ENCODE measurements around the gene XIRP2.

Gene XIRP2

GRCh38 chr2:167186465-167186864 is 298.2 kb downstream of the XIRP2 start:
- no peak overlapping the region for H3K27ac ChIP-seq (ENCODE audit: insufficient read depth, low read depth, low read length, poor library complexity, severe bottlenecking)
- H3K4me3 ChIP-seq (ENCODE audit: insufficient read depth, low read depth, low read length), result no peak overlapping the region
- H3K9me3 ChIP-seq (ENCODE audit: control insufficient read depth, low read length), result no peaks in the 10 kb centered on the region
- H3K27me3 ChIP-seq (ENCODE audit: control insufficient read depth, insufficient read depth, low read length, poor library complexity, severe bottlenecking), result no peaks in the 10 kb centered on the region
- H3K4me1 ChIP-seq (ENCODE audit: control insufficient read depth, insufficient read depth, low read length), result peaks cover 7% of the 10 kb centered on the region
- no peaks in the 10 kb centered on the region for H3K36me3 ChIP-seq (ENCODE audit: control insufficient read depth, insufficient read depth, low read length)
- WGBS, 2 experiments, result 94 to 95% methylated on average over 2 of the region's 2 CpGs

DNA sequence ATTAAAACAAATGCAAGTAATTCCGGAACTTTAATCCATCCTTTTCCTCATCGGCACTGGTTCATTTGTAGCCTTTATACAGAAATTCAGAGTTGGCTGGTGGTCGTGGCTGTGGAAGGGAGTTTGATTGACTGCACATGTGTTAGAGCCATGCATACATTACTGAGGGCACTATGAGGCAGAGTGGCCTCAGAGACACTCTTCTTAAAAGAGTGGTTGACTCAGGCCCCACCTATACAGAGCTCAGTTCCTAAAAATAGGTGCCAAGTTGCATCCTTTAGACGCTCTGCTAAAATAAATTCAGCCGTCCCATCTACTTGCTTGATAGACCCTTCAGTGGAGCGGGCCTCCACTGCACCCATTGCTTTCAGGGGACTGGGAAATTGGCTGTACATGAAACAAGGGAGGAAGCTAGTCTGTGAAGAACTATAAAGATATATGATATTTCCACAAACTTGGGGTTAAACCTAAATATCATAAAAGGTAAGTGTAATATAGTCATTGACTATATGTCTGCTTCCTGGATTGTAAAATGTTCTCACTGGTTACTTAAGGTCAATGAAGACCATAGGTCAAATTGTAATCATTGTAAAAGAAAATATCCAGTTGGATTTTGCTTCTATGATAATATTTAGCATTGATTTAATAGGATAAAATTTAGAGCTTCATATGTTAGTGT is 298.9 kb downstream of the XIRP2 start:
- H3K27me3 ChIP-seq (ENCODE audit: control insufficient read depth, insufficient read depth, low read length, poor library complexity, severe bottlenecking), result no peaks in the 10 kb centered on the region
- H3K4me1 ChIP-seq (ENCODE audit: control insufficient read depth, insufficient read depth, low read length), result peaks cover 7% of the 10 kb centered on the region
- H3K9me3 ChIP-seq (ENCODE audit: control insufficient read depth, low read length), result no peaks in the 10 kb centered on the region
- H3K4me3 ChIP-seq (ENCODE audit: insufficient read depth, low read depth, low read length), result no peak overlapping the region
- WGBS, 2 experiments, result 93% methylated on average over 6 of the region's 6 CpGs
- no peak overlapping the region for H3K27ac ChIP-seq (ENCODE audit: insufficient read depth, low read depth, low read length, poor library complexity, severe bottlenecking)
- no peaks in the 10 kb centered on the region for H3K36me3 ChIP-seq (ENCODE audit: control insufficient read depth, insufficient read depth, low read length)

DNA sequence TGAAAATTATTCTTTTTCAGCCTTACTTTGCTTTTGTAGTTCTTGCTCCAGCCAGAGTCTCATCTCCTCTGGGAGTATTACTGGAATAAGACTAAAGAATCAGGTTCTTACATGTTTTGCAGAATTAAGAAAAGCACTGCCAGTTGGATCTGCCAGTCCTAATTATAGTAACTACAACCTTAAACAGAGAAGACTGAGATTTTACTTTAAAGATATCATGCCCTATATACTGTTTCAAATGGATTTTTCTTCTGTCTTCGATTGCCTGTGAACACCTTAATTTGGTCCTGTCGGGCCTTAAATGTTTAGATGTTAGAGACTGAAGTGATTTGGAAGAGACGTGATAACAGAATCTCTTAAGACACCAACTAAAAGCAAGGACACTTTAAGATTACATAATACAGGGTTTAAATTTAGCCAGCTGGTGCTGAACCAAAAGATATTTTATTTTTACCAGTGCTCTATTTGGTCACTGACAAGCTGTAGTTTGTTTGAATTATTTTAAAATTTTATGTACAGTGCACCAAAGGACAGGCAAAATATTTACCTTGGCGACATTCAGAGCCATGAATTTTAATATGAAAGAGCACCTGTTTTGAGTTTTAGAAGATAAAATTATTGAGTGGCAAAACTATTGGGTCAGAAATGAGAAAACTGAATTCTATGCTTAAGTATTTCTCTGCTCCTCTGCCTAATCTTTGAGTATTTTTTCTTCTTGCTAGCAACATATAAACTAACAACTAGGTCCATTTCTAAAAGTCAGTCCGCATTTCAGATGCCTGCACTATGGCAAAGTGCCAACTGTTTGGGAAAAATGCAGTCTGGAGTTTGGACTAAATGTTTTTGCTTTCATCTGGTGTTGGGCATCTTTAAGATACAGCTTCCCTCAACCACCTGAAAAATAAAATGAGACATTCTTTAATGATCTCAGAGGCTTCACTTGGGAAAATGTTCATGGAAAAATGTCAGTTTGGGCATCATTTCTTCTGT is 300.0 kb downstream of the XIRP2 start:
- Histone ChIP-seq H3K9me3 (ENCODE audit: control insufficient read depth, low read length) (no peaks in the 10 kb centered on the region), H3K4me1 (ENCODE audit: control insufficient read depth, insufficient read depth, low read length) (peaks cover 7% of the 10 kb centered on the region), H3K4me3 (ENCODE audit: insufficient read depth, low read depth, low read length) (no peak overlapping the region), H3K27ac (ENCODE audit: insufficient read depth, low read depth, low read length, poor library complexity, severe bottlenecking) (no peak overlapping the region), H3K36me3 (ENCODE audit: control insufficient read depth, insufficient read depth, low read length) (no peaks in the 10 kb centered on the region), H3K27me3 (ENCODE audit: control insufficient read depth, insufficient read depth, low read length, poor library complexity, severe bottlenecking) (no peaks in the 10 kb centered on the region)
- 82 to 93% methylated on average over 3 to 5 of the region's 5 CpGs for WGBS, 2 experiments

GRCh38 chr2:167190053-167190452 is 301.8 kb downstream of the XIRP2 start:
- WGBS, 2 experiments, result 89 to 93% methylated on average over 2 to 3 of the region's 3 CpGs
- Histone ChIP-seq H3K27ac (ENCODE audit: insufficient read depth, low read depth, low read length, poor library complexity, severe bottlenecking) (no peak overlapping the region), H3K9me3 (ENCODE audit: control insufficient read depth, low read length) (no peaks in the 10 kb centered on the region), H3K4me3 (ENCODE audit: insufficient read depth, low read depth, low read length) (no peak overlapping the region), H3K4me1 (ENCODE audit: control insufficient read depth, insufficient read depth, low read length) (peaks cover 7% of the 10 kb centered on the region), H3K27me3 (ENCODE audit: control insufficient read depth, insufficient read depth, low read length, poor library complexity, severe bottlenecking) (no peaks in the 10 kb centered on the region), H3K36me3 (ENCODE audit: control insufficient read depth, insufficient read depth, low read length) (no peaks in the 10 kb centered on the region)

DNA sequence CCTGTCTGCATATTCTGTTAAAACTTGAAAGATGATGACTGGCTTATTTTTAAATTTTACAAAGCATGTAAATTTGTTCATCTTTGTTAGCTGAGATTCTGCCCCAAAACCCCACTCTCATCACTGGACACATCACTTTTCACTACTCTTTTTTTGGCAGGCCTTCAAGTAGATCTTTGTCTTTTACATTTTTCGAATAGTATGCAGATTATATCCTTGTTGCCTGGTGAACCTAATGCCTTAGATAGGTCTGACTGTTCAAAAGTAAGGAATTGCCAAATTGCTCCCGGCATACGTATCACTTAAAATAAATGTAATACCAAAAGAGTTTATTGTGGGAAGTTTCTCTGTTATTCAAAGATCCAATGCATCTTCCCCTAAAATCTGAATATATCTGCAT is 303.3 kb downstream of the XIRP2 start:
- peaks cover 6% of the 10 kb centered on the region for H3K4me1 ChIP-seq (ENCODE audit: control insufficient read depth, insufficient read depth, low read length)
- H3K27me3 ChIP-seq (ENCODE audit: control insufficient read depth, insufficient read depth, low read length, poor library complexity, severe bottlenecking), result no peaks in the 10 kb centered on the region
- no peak overlapping the region for H3K27ac ChIP-seq (ENCODE audit: insufficient read depth, low read depth, low read length, poor library complexity, severe bottlenecking)
- WGBS, 2 experiments, result 93 to 100% methylated on average over 1 to 3 of the region's 3 CpGs
- no peak overlapping the region for H3K4me3 ChIP-seq (ENCODE audit: insufficient read depth, low read depth, low read length)
- H3K9me3 ChIP-seq (ENCODE audit: control insufficient read depth, low read length), result no peaks in the 10 kb centered on the region
- no peaks in the 10 kb centered on the region for H3K36me3 ChIP-seq (ENCODE audit: control insufficient read depth, insufficient read depth, low read length)

DNA sequence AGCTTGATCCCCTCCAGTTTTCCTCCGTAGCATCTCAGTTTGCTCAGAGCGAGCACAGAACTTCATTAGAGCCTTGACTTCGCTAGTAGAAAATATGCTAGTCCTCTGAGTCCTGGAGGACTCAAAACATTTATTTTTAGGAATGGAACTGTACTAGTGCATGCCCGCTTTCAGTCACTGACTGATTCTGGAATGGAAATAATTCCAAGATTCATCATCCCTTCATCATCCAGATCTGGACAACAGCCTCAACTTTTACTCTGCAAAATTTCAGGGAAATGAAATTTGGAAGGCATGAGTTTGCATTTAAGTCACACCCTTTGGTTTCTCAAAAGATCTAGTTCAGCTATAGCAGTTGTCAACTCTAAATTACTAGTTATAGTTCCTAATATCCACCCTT is 304.6 kb downstream of the XIRP2 start:
- Histone ChIP-seq H3K9me3 (ENCODE audit: control insufficient read depth, low read length) (no peaks in the 10 kb centered on the region), H3K27me3 (ENCODE audit: control insufficient read depth, insufficient read depth, low read length, poor library complexity, severe bottlenecking) (no peaks in the 10 kb centered on the region), H3K4me1 (ENCODE audit: control insufficient read depth, insufficient read depth, low read length) (no peaks in the 10 kb centered on the region), H3K4me3 (ENCODE audit: insufficient read depth, low read depth, low read length) (no peak overlapping the region), H3K27ac (ENCODE audit: insufficient read depth, low read depth, low read length, poor library complexity, severe bottlenecking) (no peak overlapping the region), H3K36me3 (ENCODE audit: control insufficient read depth, insufficient read depth, low read length) (no peaks in the 10 kb centered on the region)
- WGBS, 2 experiments, result 92 to 97% methylated on average over 4 of the region's 4 CpGs

DNA sequence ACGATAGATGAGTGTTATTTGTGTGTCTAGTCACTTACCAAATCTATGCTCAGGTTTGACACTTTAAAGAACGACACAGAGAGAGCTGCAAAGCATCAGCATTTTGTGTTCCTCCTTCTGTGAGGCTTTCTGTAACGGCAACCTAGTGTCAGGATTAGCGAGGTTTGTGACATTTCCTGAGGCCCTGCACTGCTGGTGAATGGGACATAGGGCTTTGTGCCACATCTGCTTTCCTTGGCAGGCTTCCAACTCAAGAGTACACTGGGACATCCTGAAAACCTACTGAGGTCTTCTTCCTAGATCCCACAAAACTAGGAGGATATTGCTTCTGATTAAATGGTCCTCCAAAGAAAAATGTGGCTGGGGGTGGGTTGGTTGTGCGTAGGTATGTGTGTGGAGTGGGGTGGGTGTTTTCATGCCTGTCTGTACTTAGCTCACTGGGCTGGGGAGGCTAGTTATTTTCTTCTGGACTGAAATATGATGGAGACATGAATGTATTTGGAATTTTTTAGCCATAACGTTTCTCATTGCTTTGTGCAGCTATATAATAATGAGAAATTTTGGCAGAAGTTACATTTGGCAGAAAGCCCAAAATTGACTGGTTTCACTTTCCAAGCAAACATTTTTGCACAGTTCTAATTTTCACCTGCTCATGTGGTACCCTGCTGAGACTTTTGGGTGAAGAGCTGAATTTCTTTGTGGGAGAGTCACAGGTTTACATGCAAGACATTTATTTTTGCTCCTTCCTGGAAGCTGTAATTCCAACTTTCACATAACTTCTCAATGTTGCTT is 308.4 kb downstream of the XIRP2 start:
- Histone ChIP-seq H3K27me3 (ENCODE audit: control insufficient read depth, insufficient read depth, low read length, poor library complexity, severe bottlenecking) (no peaks in the 10 kb centered on the region), H3K4me3 (ENCODE audit: insufficient read depth, low read depth, low read length) (no peak overlapping the region), H3K36me3 (ENCODE audit: control insufficient read depth, insufficient read depth, low read length) (no peaks in the 10 kb centered on the region), H3K27ac (ENCODE audit: insufficient read depth, low read depth, low read length, poor library complexity, severe bottlenecking) (no peak overlapping the region), H3K4me1 (ENCODE audit: control insufficient read depth, insufficient read depth, low read length) (no peaks in the 10 kb centered on the region), H3K9me3 (ENCODE audit: control insufficient read depth, low read length) (no peaks in the 10 kb centered on the region)
- WGBS, 2 experiments, result 83 to 90% methylated on average over 6 of the region's 6 CpGs

DNA sequence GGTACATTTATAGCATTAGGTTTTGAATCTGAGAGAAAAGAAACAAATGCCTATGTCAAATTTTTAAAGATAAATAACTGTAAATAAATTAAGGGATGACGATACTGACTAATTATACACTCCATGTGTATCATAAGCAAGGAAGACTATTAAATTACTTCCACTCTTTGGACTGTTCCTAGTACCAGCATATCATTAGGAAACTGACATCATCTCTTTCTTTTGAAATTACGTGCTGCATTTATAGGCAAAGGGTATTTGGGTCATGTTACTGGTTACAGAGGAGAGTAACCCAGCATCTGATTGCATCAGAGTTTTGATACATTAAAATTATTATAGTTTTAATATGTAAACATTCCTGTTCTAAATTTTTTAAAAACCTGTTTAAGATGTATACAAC is 309.7 kb downstream of the XIRP2 start:
- 89 to 100% methylated on average over 1 of the region's 2 CpGs for WGBS, 2 experiments
- Histone ChIP-seq H3K4me1 (ENCODE audit: control insufficient read depth, insufficient read depth, low read length) (no peaks in the 10 kb centered on the region), H3K9me3 (ENCODE audit: control insufficient read depth, low read length) (no peaks in the 10 kb centered on the region), H3K27me3 (ENCODE audit: control insufficient read depth, insufficient read depth, low read length, poor library complexity, severe bottlenecking) (no peaks in the 10 kb centered on the region), H3K4me3 (ENCODE audit: insufficient read depth, low read depth, low read length) (no peak overlapping the region), H3K36me3 (ENCODE audit: control insufficient read depth, insufficient read depth, low read length) (no peaks in the 10 kb centered on the region), H3K27ac (ENCODE audit: insufficient read depth, low read depth, low read length, poor library complexity, severe bottlenecking) (no peak overlapping the region)

- no peaks in the 10 kb centered on the region for H3K9me3 ChIP-seq (ENCODE audit: control insufficient read depth, low read length)
- 83 to 100% methylated on average over 1 to 2 of the region's 2 CpGs for WGBS, 2 experiments
- no peaks in the 10 kb centered on the region for H3K27me3 ChIP-seq (ENCODE audit: control insufficient read depth, insufficient read depth, low read length, poor library complexity, severe bottlenecking)
- H3K36me3 ChIP-seq (ENCODE audit: control insufficient read depth, insufficient read depth, low read length), result no peaks in the 10 kb centered on the region
- H3K4me3 ChIP-seq (ENCODE audit: insufficient read depth, low read depth, low read length), result no peak overlapping the region
- no peak overlapping the region for H3K27ac ChIP-seq (ENCODE audit: insufficient read depth, low read depth, low read length, poor library complexity, severe bottlenecking)
- H3K4me1 ChIP-seq (ENCODE audit: control insufficient read depth, insufficient read depth, low read length), result no peaks in the 10 kb centered on the region
These were observed 310.3 kb downstream of the XIRP2 start for GRCh38 chr2:167198576-167198975.

DNA sequence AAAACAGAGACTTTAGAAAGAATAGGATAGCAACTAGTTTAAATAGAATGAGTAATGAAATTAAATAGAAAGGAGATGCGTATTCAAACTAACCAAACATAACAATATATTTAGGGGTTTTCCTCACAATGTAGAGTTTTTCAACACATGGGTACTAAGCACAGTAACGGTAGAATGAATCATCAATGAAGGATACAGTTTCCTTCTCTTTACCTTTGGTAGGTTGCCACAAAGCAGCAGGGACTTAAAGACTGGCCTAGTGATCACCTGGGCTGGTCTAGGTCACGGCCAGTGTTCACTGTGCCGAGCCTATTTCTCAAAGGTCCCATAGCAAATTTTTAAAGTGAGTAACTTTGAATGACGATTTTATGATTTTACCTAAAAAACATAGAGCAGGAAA is 311.7 kb downstream of the XIRP2 start:
- Histone ChIP-seq H3K27me3 (ENCODE audit: control insufficient read depth, insufficient read depth, low read length, poor library complexity, severe bottlenecking) (no peaks in the 10 kb centered on the region), H3K36me3 (ENCODE audit: control insufficient read depth, insufficient read depth, low read length) (no peaks in the 10 kb centered on the region), H3K4me3 (ENCODE audit: insufficient read depth, low read depth, low read length) (no peak overlapping the region), H3K4me1 (ENCODE audit: control insufficient read depth, insufficient read depth, low read length) (no peaks in the 10 kb centered on the region), H3K9me3 (ENCODE audit: control insufficient read depth, low read length) (no peaks in the 10 kb centered on the region), H3K27ac (ENCODE audit: insufficient read depth, low read depth, low read length, poor library complexity, severe bottlenecking) (no peak overlapping the region)
- 95 to 96% methylated on average over 4 of the region's 5 CpGs for WGBS, 2 experiments

Data from ectodermal cell (in vitro differentiated cells).